Muscle layer of colon (tissue), 2 donors: ENCODE results near the gene UBTD1.

Experiments
- H3K27ac ChIP-seq: one replicate; pipeline ENCODE4 v1.7.0; 2013; ENCODE audit warnings: low read depth, mild to moderate bottlenecking, low read length, moderate library complexity
- H3K27me3 ChIP-seq, 2 donors: one replicate each; pipeline ENCODE4 v1.7.0; 2013; ENCODE audit warnings: low read length in 2 of 2, mild to moderate bottlenecking in 2 of 2; ENCODE audit not compliant: insufficient read depth in 2 of 2, control insufficient read depth in 1 of 2
- H3K36me3 ChIP-seq: one replicate; pipeline ENCODE4 v1.7.0; 2013; ENCODE audit warnings: mild to moderate bottlenecking, low read length; ENCODE audit not compliant: insufficient read depth
- H3K4me1 ChIP-seq: one replicate; pipeline ENCODE4 v1.7.0; 2013; ENCODE audit warnings: mild to moderate bottlenecking, low read length; ENCODE audit not compliant: insufficient read depth
- H3K4me3 ChIP-seq, 2 donors: one replicate each; pipeline ENCODE4 v1.7.0; 2013; ENCODE audit warnings: low read length in 2 of 2, low read depth in 1 of 2, mild to moderate bottlenecking in 1 of 2, moderate library complexity in 1 of 2
- H3K9ac ChIP-seq: one replicate; pipeline ENCODE4 v1.7.0; 2013; ENCODE audit warnings: low read length
- H3K9me3 ChIP-seq: one replicate; pipeline ENCODE4 v1.7.0; 2013; ENCODE audit warnings: mild to moderate bottlenecking, low read length
- donor health status: abdominal sarcoma.
- donor health status: Adenocarcinoma of cecum.

UBTD1 gene

DNA sequence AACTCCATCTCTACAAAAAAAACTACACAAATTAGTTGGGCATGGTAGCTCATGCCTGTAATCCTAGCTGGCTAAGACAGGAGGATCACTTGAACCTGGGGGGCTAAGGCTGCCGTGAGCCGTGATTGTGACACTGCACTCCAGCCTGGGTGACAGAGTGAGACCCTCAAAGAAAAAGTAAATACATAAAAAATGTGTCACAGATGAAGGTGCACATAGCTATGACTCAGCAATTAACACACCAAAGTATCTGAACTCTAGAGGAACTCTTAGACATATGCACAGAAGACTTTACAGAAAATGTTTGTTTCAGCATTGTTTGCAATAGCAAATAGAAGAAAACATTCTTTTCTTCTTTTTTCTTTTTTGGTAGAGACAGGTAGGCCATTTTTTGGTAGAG, 99.1 kb downstream of the UBTD1 start:
- H3K27me3 ChIP-seq: no peaks in the 10 kb centered on the region
- H3K9ac ChIP-seq: no peak overlapping the region
- H3K27ac ChIP-seq: no peak overlapping the region
- no peak overlapping the region for H3K4me3 ChIP-seq
- no peaks in the 10 kb centered on the region for H3K9me3 ChIP-seq
- no peaks in the 10 kb centered on the region for H3K36me3 ChIP-seq
- peaks cover 16% of the 10 kb centered on the region for H3K4me1 ChIP-seq

DNA sequence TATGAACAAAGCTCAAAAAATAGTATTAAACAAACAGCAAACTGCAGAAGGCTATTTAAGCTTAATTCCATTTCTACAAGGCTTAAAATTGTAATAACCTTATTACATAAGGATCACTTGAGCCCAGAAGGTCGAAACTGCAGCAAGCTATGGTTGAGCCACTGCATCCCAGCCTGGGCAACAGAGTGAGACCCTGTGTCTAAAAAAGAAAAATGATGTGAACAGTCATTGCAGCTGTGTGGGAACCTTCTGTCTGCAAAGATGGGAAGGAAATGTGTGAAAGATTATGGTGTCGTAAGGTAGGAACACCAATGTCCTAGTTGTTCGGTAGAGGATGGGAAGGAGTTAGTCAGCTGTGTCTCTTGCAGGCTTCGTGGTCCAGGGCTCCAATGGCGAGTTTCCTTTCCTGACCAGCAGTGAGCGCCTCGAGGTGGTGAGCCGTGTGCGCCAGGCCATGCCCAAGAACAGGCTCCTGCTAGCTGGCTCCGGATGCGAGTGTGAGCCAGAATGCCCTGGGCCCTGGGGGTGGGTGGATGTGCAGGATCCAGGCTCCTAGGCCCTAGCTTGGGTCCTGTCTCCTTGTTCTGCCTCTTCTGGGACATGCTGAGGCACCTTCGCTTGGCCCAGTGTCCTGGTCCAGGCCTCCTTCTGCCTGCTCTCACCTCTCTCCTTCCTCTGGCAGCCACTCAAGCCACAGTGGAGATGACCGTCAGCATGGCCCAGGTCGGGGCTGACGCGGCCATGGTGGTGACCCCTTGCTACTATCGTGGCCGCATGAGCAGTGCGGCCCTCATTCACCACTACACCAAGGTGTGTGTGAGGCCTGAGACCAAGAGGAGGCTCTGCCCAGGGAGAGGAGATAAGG, 99.9 kb downstream of the UBTD1 start:
- no peaks in the 10 kb centered on the region for H3K27me3 ChIP-seq
- no peak overlapping the region for H3K4me3 ChIP-seq
- peaks cover 16% of the 10 kb centered on the region for H3K4me1 ChIP-seq
- no peak overlapping the region for H3K27ac ChIP-seq
- no peaks in the 10 kb centered on the region for H3K36me3 ChIP-seq
- H3K9me3 ChIP-seq: no peaks in the 10 kb centered on the region
- H3K9ac ChIP-seq: no peak overlapping the region

DNA sequence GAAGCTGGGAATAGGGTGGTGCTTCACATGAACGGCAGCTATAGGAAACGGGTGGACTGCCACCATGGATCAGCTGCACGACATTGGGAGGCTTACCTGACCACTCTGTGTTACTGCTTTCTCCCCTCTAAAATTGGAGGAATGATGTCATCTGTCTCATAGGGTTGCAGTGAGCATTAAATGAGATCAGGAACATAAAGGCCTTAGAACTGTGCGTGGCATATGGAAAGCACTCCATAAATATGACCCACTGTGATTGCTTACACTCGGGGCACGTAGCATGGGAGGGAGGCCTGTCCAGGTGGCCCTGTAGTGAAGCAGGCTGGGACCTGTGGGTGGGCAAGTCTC, 100.5 kb downstream of the UBTD1 start:
- Histone ChIP-seq H3K36me3 (no peaks in the 10 kb centered on the region), H3K9ac (no peak overlapping the region), H3K4me1 (peaks cover 16% of the 10 kb centered on the region), H3K9me3 (no peaks in the 10 kb centered on the region), H3K27me3 (no peaks in the 10 kb centered on the region), H3K27ac (no peak overlapping the region), H3K4me3 (no peak overlapping the region)

DNA sequence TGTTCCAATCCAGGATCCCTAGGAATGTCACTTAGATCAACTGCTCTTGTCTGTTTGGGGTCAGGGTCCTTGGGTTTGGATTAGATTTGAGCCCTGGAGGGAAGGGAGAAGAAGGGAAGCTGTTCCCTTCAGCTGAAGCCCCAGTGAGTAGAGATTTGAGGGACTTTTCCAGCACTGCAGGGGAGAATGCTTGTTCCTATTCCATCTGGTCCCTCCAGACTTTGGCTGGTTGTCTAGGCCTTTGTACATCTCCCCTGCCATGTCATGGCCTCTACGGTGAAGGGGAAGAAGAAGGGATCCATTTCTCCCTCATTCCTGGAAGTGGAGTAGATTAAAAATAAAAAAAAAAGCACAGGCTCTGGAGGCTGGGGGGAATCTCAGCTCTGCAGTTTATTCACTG, 101.9 kb downstream of the UBTD1 start:
- Histone ChIP-seq H3K9ac (no peak overlapping the region), H3K4me1 (peaks cover 15% of the 10 kb centered on the region), H3K9me3 (no peaks in the 10 kb centered on the region), H3K36me3 (no peaks in the 10 kb centered on the region), H3K27me3 (no peaks in the 10 kb centered on the region), H3K4me3 (no peak overlapping the region), H3K27ac (no peak overlapping the region)

DNA sequence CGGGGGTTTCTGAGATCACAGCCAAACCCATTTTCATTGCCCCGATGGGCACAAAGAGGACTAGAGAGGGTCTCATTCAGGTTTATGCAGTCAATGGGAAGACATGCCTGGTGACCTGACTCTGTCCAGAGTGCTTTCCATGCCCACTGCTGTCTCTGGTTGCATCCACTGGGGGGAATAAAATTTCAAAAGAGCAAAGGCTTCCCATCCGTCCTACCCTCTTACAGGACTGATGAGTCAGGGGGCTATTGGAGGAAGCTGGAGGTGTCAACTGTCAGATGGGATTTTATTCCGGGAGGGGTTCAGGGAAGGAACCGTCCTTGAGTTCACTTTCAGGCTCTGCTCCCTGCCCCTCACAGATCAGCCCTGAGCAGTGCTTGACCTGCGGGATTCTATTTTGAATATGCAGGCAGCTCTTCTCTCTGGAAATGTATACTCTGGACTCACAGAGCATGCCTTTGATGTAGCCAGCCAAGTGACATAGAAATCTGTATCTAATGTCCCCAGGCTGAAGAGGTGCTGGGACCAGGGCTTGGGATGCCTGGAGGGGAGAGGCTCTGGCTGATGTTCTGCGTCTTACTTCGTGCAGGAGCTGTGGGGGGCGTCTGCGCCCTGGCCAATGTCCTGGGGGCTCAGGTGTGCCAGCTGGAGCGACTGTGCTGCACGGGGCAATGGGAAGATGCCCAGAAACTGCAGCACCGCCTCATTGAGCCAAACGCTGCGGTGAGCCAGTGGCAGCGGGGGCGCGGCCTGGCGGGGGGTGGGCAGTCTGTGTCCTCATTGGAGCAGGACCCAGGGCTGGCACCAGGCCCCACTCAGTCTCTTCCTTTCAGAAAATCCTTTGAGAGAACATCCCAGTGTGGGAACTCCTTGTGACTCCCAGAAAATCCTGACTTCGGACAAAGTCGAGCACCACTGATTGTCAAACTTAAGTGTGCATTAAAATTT, 102.8 kb downstream of the UBTD1 start:
- Histone ChIP-seq H3K9ac (no peak overlapping the region), H3K4me3 (no peak overlapping the region), H3K4me1 (peaks cover 6% of the 10 kb centered on the region), H3K9me3 (no peaks in the 10 kb centered on the region), H3K27ac (no peak overlapping the region), H3K27me3 (no peaks in the 10 kb centered on the region), H3K36me3 (no peaks in the 10 kb centered on the region)

DNA sequence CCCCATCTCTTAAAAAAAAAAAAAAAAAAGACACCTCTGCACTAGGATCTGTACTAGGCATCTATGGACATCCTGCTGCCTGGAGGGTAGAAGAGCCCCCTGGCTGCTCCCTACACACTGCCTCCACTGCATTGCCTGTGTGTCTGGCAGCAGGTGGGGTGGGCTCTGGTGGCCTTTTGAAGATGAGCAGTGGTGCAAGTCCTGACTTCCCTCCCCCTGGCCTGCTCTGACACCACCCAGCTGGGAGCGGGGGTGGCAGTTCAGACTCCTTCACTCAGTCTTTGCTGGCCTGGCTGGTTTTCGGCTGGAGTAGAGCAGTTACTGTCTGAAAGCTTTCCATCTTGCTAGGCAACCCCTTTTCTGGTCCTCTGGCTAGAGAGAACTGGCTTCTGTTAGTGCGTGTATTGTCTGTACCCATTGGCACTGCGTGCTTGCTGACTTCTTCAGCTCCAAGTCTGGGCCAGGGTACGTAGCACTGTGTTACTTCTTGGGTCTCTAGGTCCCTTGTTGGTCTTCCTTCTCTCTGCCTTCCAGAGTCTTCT, 108.4 kb downstream of the UBTD1 start:
- Histone ChIP-seq H3K9ac (no peak overlapping the region), H3K27ac (no peak overlapping the region), H3K4me3 (no peak overlapping the region), H3K27me3 (no peaks in the 10 kb centered on the region), H3K36me3 (no peaks in the 10 kb centered on the region), H3K9me3 (no peaks in the 10 kb centered on the region), H3K4me1 (no peaks in the 10 kb centered on the region)

DNA sequence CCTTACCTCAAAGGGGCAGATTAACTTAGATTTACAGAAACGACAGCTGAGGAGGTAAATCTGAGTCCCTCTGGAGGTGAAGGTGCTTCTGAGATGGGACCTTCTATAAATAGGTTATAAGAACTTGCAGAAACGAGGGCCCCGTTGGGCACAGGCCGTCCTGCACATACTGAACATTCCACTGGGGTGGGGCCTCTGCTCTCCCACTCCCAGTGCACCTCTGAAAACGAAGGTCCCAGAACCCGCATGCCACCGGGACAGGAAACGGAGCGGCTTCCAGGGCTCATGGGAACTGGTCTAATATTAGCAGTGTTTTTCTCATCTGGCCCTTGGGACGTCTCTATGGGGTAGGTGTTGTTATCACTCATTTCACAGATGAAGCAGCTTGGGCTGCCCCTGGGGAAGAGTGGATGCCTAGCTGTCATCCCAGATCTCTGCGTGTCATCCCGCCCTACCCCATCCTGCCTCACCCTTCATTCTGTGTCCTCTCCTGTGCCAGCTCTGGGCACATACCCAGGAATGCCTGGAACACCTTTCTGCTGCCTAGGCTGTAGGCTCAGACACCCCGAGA, 110.4 kb downstream of the UBTD1 start:
- Histone ChIP-seq H3K36me3 (no peaks in the 10 kb centered on the region), H3K9me3 (no peaks in the 10 kb centered on the region), H3K27me3 (no peaks in the 10 kb centered on the region), H3K27ac (no peak overlapping the region), H3K4me1 (no peaks in the 10 kb centered on the region), H3K4me3 (no peak overlapping the region), H3K9ac (no peak overlapping the region)

DNA sequence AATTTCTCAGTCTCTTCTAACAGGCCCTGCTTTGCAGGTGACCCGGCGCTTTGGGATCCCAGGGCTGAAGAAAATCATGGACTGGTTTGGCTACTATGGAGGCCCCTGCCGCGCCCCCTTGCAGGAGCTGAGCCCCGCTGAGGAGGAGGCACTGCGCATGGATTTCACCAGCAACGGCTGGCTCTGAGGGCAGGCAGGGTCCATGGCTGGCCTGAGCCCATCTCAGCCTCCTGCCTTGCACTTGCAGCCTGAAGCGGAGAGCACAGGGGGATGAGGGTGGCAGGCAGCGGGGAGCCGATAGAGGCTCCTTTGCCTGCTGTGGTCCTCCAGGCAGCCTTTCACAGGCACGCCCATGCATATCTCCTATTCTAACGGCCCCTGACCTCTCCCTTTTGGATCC, 112.7 kb downstream of the UBTD1 start:
- Histone ChIP-seq H3K4me1 (no peaks in the 10 kb centered on the region), H3K9me3 (no peaks in the 10 kb centered on the region), H3K4me3 (no peak overlapping the region), H3K9ac (no peak overlapping the region), H3K27me3 (no peaks in the 10 kb centered on the region), H3K27ac (no peak overlapping the region), H3K36me3 (peaks cover 7% of the 10 kb centered on the region)

DNA sequence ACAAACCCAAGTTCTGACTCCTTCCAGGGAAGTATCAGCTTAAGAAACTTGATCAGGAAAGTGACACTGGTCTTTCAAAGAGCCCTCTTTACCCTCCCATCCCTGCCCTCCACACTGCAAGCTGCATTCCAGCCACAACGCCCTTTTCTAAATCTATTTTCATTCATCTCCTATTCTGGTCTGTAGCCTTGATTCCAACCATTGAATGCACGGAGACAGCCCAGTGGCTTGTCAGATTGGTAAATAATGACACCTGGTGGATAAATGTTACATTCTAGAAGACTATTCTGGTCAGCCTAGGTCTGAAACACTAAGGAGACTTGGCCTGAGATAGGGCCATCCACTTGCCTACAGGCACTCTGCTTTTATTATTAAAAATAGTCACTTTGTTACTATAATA, 113.7 kb downstream of the UBTD1 start:
- Histone ChIP-seq H3K27me3 (no peaks in the 10 kb centered on the region), H3K36me3 (peaks cover 7% of the 10 kb centered on the region), H3K4me3 (no peak overlapping the region), H3K27ac (no peak overlapping the region), H3K4me1 (no peaks in the 10 kb centered on the region), H3K9me3 (no peaks in the 10 kb centered on the region), H3K9ac (no peak overlapping the region)

DNA sequence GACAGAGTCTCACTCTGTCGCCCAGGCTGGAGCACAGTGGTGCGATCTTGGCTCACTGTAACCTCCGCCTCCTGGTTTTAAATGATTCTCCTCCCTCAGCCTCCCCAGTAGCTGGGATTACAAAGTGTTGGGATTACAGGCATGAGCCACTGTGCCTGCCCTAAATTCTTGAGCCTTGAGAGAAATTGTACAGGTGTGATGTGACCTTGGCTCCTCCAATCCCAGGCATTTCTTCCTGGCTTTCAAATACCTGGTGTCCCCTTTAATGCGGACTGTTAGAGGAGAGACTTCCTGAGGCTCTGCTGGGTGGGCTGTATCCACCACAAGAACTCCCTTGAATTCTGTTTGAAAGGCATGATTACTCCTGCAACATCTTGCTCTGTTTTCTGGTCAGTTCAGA, 119.6 kb downstream of the UBTD1 start:
- H3K4me1 ChIP-seq: no peaks in the 10 kb centered on the region
- H3K27ac ChIP-seq: no peak overlapping the region
- no peaks in the 10 kb centered on the region for H3K27me3 ChIP-seq
- H3K9ac ChIP-seq: no peak overlapping the region
- no peaks in the 10 kb centered on the region for H3K9me3 ChIP-seq
- H3K4me3 ChIP-seq: no peak overlapping the region
- peaks cover 7% of the 10 kb centered on the region for H3K36me3 ChIP-seq

DNA sequence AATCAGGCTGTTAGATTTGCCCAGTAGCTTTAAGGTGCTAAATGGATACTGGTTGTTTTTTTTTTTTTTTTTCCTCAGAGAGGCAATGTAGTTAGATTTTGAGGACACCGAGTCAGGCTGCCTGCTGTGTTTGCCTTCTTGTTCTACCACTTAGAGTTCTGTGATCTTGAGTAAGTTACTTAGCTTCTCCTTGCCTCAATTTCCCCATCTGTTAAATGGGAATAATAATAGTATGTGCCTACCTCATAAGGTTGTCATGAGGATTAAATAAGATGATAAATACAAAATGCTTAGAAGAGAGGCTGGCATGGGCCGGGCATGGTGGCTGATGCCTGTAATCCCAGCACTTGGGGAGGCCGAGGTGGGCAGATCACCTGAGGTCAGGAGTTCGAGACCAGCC, 120.0 kb downstream of the UBTD1 start:
- Histone ChIP-seq H3K27me3 (no peaks in the 10 kb centered on the region), H3K9ac (no peak overlapping the region), H3K4me3 (no peak overlapping the region), H3K4me1 (no peaks in the 10 kb centered on the region), H3K36me3 (peaks cover 7% of the 10 kb centered on the region), H3K27ac (no peak overlapping the region), H3K9me3 (no peaks in the 10 kb centered on the region)
